Neural progenitor cell (in vitro differentiated cells): ENCODE measurements around the gene RASSF5. TPM values are rescaled to one million over a fixed set of nuclear protein-coding genes. Genes with fewer than 3 reads are reported as not detected.

Experiments used
- DNase-seq: peaks from one replicate; pipeline ENCODE4 v3.0.0-alpha.2; 2016; ENCODE audit warnings: low spot score
- H2AFZ ChIP-seq: fragments of 200-600 bp; sonication (generic); replicated peaks from 2 replicates; pipeline ENCODE4 v1.6.1; 2016; ENCODE audit warnings: antibody characterized with exemption
- H3F3A ChIP-seq: fragments of 200-600 bp; sonication (generic); 2 replicates; pipeline ENCODE4 v1.6.1; 2016; ENCODE audit warnings: antibody characterized with exemption, low read depth
- H3K27ac ChIP-seq: fragments of 200-600 bp; sonication (generic); 2 replicates; pipeline ENCODE4 v1.5.1; 2016; ENCODE audit warnings: mild to moderate bottlenecking
- H3K27me3 ChIP-seq: fragments of 200-600 bp; sonication (generic); 2 replicates; pipeline ENCODE4 v1.6.1; 2016; ENCODE audit warnings: mild to moderate bottlenecking, moderate library complexity
- H3K36me3 ChIP-seq: fragments of 200-600 bp; sonication (generic); 2 replicates; pipeline ENCODE4 v1.5.1; 2016
- H3K4me1 ChIP-seq: fragments of 200-600 bp; sonication (generic); 2 replicates; pipeline ENCODE4 v1.6.1; 2016; ENCODE audit warnings: mixed run types
- H3K4me2 ChIP-seq: fragments of 200-600 bp; sonication (generic); 2 replicates; pipeline ENCODE4 v1.6.1; 2016
- H3K4me3 ChIP-seq: fragments of 200-600 bp; sonication (generic); 2 replicates; pipeline ENCODE4 v1.5.1; 2016
- H3K79me2 ChIP-seq: fragments of 200-600 bp; sonication (generic); 2 replicates; pipeline ENCODE4 v1.6.1; 2016; ENCODE audit warnings: low read depth
- H3K9ac ChIP-seq: fragments of 200-600 bp; sonication (generic); 2 replicates; pipeline ENCODE4 v1.6.1; 2016
- H3K9me3 ChIP-seq: fragments of 200-600 bp; sonication (generic); 2 replicates; pipeline ENCODE4 v1.5.1; 2016; ENCODE audit warnings: low read depth
- H4K20me1 ChIP-seq: fragments of 200-600 bp; sonication (generic); 2 replicates; pipeline ENCODE4 v1.6.1; 2016; ENCODE audit warnings: low read depth
- H3K27ac Mint-ChIP-seq: 3 replicates; pipeline ENCODE4 v1.8.0; 2021; ENCODE audit warnings: mixed read lengths
- H3K27me3 Mint-ChIP-seq: 2 replicates; pipeline ENCODE4 v1.8.0; 2022; ENCODE audit warnings: low read depth, mild to moderate bottlenecking, inconsistent platforms, moderate library complexity, mixed read lengths; ENCODE audit not compliant: insufficient read depth
- H3K36me3 Mint-ChIP-seq: 3 replicates; pipeline ENCODE4 v1.8.0; 2021; ENCODE audit warnings: mixed read lengths
- H3K4me1 Mint-ChIP-seq: 3 replicates; pipeline ENCODE4 v1.8.0; 2021; ENCODE audit warnings: mixed read lengths
- H3K4me3 Mint-ChIP-seq: 3 replicates; pipeline ENCODE4 v1.8.0; 2021; ENCODE audit warnings: mild to moderate bottlenecking, moderate library complexity, mixed read lengths
- H3K9me3 Mint-ChIP-seq: 3 replicates; pipeline ENCODE4 v1.8.0; 2020; ENCODE audit warnings: mixed read lengths
- EZH2 ChIP-seq: fragments of 200-600 bp; sonication (generic); IDR thresholded peaks from 2 replicates; pipeline ENCODE4 v1.6.1; 2017; ENCODE audit warnings: antibody characterized with exemption, mild to moderate bottlenecking, moderate library complexity
- EZH2phosphoT487 ChIP-seq: fragments of 200-600 bp; sonication (generic); IDR thresholded peaks from 2 replicates; pipeline ENCODE4 v1.6.1; 2017; ENCODE audit warnings: antibody characterized with exemption
- total RNA-seq: library from RNA; depleted of rRNA; stranded (reverse); fragments of >200 nt; gene quantifications from 2 replicates; pipeline ENCODE4 v1.2.3, GENCODE V29; 2015; ENCODE audit warnings: low replicate concordance
- TF ChIP-seq, protein P1 (sequence below): fragments of 200-600 bp; sonication (generic); IDR thresholded peaks from 2 replicates; pipeline ENCODE4 v1.5.1; 2017; ENCODE audit warnings: antibody characterized with exemption, mild to moderate bottlenecking

Gene RASSF5
- total RNA-seq, 1 donor from 2014 or later: 0.43 TPM

DNA sequence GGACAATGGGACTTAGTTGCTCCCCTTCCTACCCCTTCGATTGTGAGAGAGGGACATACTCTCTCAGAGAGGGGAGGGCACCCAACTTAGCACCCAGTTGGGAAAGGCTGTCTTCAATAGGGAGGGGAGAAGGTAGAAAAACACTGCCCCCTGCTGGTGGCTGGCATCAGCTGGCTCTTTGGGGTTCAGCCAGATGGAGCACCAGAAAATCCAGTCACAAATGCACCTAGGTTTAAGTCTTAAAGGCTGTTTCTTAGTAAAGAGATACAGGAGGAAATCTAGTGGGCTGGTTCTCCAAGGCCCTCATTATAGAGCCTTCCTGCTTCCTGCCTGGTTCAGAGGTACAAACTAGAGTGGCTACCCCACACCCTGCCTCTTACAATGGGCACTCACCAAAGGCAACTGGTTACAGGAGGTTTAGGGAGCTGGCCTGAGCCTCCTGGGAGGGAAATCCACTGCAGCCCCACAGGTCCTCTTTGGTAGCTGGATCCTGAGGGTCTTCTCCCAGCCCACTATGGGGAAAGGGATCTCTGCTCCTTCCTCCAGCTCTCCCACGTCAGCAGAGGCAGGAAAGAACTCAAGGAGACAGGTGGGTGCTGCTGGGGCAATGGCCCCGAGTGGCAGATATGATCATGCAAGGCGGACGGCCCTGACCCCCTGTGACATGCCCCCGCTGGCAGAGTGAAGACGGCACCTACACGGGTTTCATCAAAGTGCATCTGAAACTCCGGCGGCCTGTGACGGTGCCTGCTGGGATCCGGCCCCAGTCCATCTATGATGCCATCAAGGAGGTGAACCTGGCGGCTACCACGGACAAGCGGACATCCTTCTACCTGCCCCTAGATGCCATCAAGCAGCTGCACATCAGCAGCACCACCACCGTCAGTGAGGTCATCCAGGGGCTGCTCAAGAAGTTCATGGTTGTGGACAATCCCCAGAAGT, 76.6 kb downstream of the RASSF5 start:
- peak overlapping the region; percentile 44 for H2AFZ ChIP-seq
- H3K27me3 ChIP-seq: no peaks in the 10 kb centered on the region
- Mint-ChIP-seq H3K27me3 (peaks cover 4% of the 10 kb centered on the region), H3K9me3 (no peaks in the 10 kb centered on the region), H3K4me3 (no peak overlapping the region), H3K27ac (peak overlapping the region; percentile 64), H3K36me3 (peaks cover 3% of the 10 kb centered on the region), H3K4me1 (peaks cover 4% of the 10 kb centered on the region)
- H3K36me3 ChIP-seq: no peaks in the 10 kb centered on the region
- peak; percentile 84 for DNase-seq
- no peak overlapping the region for H3K4me3 ChIP-seq
- H3K79me2 ChIP-seq: no peaks in the 10 kb centered on the region
- peaks cover 9% of the 10 kb centered on the region for H3K4me1 ChIP-seq
- H3K9me3 ChIP-seq: no peaks in the 10 kb centered on the region
- H3K9ac ChIP-seq: no peak overlapping the region
- H4K20me1 ChIP-seq: no peaks in the 10 kb centered on the region
- H3F3A ChIP-seq: no peaks in the 10 kb centered on the region
- no peak overlapping the region for H3K27ac ChIP-seq
- no peak for TF ChIP-seq EZH2
- TF ChIP-seq, protein P1, sequence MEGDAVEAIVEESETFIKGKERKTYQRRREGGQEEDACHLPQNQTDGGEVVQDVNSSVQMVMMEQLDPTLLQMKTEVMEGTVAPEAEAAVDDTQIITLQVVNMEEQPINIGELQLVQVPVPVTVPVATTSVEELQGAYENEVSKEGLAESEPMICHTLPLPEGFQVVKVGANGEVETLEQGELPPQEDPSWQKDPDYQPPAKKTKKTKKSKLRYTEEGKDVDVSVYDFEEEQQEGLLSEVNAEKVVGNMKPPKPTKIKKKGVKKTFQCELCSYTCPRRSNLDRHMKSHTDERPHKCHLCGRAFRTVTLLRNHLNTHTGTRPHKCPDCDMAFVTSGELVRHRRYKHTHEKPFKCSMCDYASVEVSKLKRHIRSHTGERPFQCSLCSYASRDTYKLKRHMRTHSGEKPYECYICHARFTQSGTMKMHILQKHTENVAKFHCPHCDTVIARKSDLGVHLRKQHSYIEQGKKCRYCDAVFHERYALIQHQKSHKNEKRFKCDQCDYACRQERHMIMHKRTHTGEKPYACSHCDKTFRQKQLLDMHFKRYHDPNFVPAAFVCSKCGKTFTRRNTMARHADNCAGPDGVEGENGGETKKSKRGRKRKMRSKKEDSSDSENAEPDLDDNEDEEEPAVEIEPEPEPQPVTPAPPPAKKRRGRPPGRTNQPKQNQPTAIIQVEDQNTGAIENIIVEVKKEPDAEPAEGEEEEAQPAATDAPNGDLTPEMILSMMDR: peak; percentile 97
- H3K4me2 ChIP-seq: no peak overlapping the region

DNA sequence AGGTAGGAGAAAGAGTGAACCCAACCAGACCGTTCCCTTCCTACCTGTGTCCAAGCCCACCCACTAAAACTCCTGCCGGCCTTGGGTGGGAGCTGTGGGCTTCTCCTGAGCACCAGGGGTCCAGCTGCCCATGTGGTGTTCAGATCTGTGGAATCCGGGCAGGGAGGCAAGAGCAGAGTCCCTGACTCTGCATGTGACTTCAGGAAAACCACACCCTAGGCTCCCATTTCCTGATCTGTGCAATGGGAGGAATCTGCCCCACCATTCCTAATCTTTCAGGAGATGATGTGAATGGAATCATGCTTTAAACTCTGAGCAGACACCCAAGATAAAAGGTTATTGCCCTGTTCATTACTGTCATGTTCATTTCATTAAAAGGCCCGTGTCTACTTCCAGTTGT, 77.4 kb downstream of the RASSF5 start:
- Histone ChIP-seq H3K9ac (no peak overlapping the region), H2AFZ (no peak overlapping the region), H3K4me3 (no peak overlapping the region), H3F3A (no peaks in the 10 kb centered on the region), H3K27ac (no peak overlapping the region), H3K4me1 (peaks cover 9% of the 10 kb centered on the region), H3K79me2 (no peaks in the 10 kb centered on the region), H4K20me1 (no peaks in the 10 kb centered on the region), H3K4me2 (no peak overlapping the region), H3K27me3 (no peaks in the 10 kb centered on the region), H3K9me3 (no peaks in the 10 kb centered on the region), H3K36me3 (no peaks in the 10 kb centered on the region)
- H3K27ac Mint-ChIP-seq: no peak overlapping the region
- H3K4me3 Mint-ChIP-seq: no peak overlapping the region
- peaks cover 4% of the 10 kb centered on the region for H3K27me3 Mint-ChIP-seq
- peaks cover 6% of the 10 kb centered on the region for H3K36me3 Mint-ChIP-seq
- peaks cover 4% of the 10 kb centered on the region for H3K4me1 Mint-ChIP-seq
- TF ChIP-seq EZH2phosphoT487 (no peak), EZH2 (no peak)
- TF ChIP-seq, protein P1: no peak
- H3K9me3 Mint-ChIP-seq: no peaks in the 10 kb centered on the region
- no peak for DNase-seq

DNA sequence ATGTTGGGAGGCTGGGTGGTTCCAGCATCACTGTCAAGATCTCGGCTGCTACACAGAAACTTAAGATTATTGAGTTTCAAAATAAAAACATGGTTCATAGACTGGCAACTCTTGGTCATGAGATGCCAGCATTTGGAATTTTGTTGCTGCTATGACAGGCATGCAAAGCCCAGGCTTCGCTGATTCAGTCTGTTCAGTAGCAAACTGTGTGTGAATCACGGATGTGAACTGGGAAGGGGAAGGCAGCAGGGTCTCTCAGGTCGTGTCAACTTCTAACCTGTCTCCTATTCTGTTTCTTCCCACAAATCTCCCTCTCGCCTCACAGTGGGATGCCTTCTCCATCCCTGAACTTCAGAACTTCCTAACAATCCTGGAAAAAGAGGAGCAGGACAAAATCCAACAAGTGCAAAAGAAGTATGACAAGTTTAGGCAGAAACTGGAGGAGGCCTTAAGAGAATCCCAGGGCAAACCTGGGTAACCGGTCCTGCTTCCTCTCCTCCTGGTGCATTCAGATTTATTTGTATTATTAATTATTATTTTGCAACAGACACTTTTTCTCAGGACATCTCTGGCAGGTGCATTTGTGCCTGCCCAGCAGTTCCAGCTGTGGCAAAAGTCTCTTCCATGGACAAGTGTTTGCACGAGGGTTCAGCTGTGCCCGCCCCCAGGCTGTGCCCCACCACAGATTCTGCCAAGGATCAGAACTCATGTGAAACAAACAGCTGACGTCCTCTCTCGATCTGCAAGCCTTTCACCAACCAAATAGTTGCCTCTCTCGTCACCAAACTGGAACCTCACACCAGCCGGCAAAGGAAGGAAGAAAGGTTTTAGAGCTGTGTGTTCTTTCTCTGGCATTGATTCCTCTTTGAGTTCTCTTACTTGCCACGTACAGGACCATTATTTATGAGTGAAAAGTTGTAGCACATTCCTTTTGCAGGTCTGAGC, 79.4 kb downstream of the RASSF5 start:
- H3K36me3 ChIP-seq: no peaks in the 10 kb centered on the region
- no peak overlapping the region for H3K4me2 ChIP-seq
- H4K20me1 ChIP-seq: no peaks in the 10 kb centered on the region
- H3K27me3 ChIP-seq: no peaks in the 10 kb centered on the region
- H3K27ac ChIP-seq: no peak overlapping the region
- Mint-ChIP-seq H3K4me1 (peaks cover 4% of the 10 kb centered on the region), H3K27ac (peak overlapping the region; percentile 43), H3K4me3 (no peak overlapping the region), H3K36me3 (peaks cover 9% of the 10 kb centered on the region), H3K27me3 (no peaks in the 10 kb centered on the region), H3K9me3 (no peaks in the 10 kb centered on the region)
- no peaks in the 10 kb centered on the region for H3K79me2 ChIP-seq
- peaks cover 9% of the 10 kb centered on the region for H3K4me1 ChIP-seq
- no peak for DNase-seq
- no peak overlapping the region for H3K4me3 ChIP-seq
- no peaks in the 10 kb centered on the region for H3F3A ChIP-seq
- H3K9me3 ChIP-seq: no peaks in the 10 kb centered on the region
- no peak overlapping the region for H3K9ac ChIP-seq
- H2AFZ ChIP-seq: no peak overlapping the region
- TF ChIP-seq EZH2 (no peak), EZH2phosphoT487 (no peak)
- TF ChIP-seq, protein P1: no peak
